ENCODE results near the gene PRKAG2. TPM values are rescaled to one million over a fixed set of nuclear protein-coding genes. Genes with fewer than 3 reads are reported as not detected.
A peak's percentile ranks its signal among the peaks of the same experiment; 100 is the strongest.

Gene PRKAG2
- total and polyA plus RNA-seq, 2 of the 13 experiments (the other 11 are each of a cell fraction or from before 2014, with no cell fraction given): 0.90 to 1.3 TPM

DNA sequence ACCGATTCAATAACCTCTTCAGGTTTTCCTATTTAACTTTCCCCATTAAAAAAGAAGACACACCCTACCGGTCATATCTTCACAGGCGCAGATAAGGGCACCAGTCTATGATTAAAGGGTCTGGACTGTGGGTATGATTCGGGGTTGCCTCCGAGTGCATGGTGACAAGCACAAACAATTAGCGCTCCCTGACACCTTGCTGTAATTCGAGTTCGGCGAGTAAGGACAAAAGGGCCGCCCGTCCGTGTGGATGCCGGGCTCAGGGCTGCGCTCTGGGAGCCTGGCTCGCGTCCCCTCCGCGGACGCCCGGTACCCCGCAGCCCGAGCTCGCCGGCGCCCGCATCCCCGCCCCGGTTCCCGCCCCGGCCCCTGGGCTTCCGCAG lies 245.4 kb downstream of the PRKAG2 start (continued):
- TF ChIP-seq ZNF883 (CRISPR knock-in tag; IDR thresholded peaks at IDR 0.05; ENCODE audit: not compliant biosample characterization): peak; percentile 5
- TF ChIP-seq YEATS4 (CRISPR knock-in tag; IDR thresholded peaks at IDR 0.05; ENCODE audit: borderline replicate concordance): peak; percentile 6; the same call in 1 of the 2 replicates
- TF ChIP-seq BORCS8-MEF2B (CRISPR knock-in tag; IDR thresholded peaks at IDR 0.05): 0 out of 2 replicates have a peak, but pooled peaks have one; percentile 21
- TF ChIP-seq STAG1 (CRISPR knock-in tag; IDR thresholded peaks at IDR 0.05): no peak
- no peak for TF ChIP-seq ZNF354B (CRISPR knock-in tag; IDR thresholded peaks at IDR 0.05)
- no peak for TF ChIP-seq ZBTB39 (CRISPR knock-in tag; IDR thresholded peaks at IDR 0.05)
- TF ChIP-seq, protein P1, sequence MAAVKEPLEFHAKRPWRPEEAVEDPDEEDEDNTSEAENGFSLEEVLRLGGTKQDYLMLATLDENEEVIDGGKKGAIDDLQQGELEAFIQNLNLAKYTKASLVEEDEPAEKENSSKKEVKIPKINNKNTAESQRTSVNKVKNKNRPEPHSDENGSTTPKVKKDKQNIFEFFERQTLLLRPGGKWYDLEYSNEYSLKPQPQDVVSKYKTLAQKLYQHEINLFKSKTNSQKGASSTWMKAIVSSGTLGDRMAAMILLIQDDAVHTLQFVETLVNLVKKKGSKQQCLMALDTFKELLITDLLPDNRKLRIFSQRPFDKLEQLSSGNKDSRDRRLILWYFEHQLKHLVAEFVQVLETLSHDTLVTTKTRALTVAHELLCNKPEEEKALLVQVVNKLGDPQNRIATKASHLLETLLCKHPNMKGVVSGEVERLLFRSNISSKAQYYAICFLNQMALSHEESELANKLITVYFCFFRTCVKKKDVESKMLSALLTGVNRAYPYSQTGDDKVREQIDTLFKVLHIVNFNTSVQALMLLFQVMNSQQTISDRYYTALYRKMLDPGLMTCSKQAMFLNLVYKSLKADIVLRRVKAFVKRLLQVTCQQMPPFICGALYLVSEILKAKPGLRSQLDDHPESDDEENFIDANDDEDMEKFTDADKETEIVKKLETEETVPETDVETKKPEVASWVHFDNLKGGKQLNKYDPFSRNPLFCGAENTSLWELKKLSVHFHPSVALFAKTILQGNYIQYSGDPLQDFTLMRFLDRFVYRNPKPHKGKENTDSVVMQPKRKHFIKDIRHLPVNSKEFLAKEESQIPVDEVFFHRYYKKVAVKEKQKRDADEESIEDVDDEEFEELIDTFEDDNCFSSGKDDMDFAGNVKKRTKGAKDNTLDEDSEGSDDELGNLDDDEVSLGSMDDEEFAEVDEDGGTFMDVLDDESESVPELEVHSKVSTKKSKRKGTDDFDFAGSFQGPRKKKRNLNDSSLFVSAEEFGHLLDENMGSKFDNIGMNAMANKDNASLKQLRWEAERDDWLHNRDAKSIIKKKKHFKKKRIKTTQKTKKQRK (IDR thresholded peaks at IDR 0.05; ENCODE audit: low read length): no peak
- TF ChIP-seq PRDM15 (CRISPR knock-in tag; IDR thresholded peaks at IDR 0.05): no peak
- no peak for TF ChIP-seq TIGD3 (CRISPR knock-in tag; IDR thresholded peaks at IDR 0.05; ENCODE audit: borderline replicate concordance)
- TF ChIP-seq ZNF367 (CRISPR knock-in tag; IDR thresholded peaks at IDR 0.05; ENCODE audit: borderline replicate concordance): no peak
- no peak for TF ChIP-seq FOXA1 (IDR thresholded peaks at IDR 0.05)
- TF ChIP-seq FOXA1 (CRISPR knock-in tag; IDR thresholded peaks at IDR 0.05): no peak
- no peak for TF ChIP-seq MATR3 (CRISPR knock-in tag; IDR thresholded peaks at IDR 0.05)
